ENCODE measurements around the gene NELFA.
"Not testable (repeated sequence)": the region's sequence is repeated elsewhere in the genome, so short reads cannot be mapped to it uniquely, and the experiment has no call there.

The NELFA gene

GRCh38 chr4:2040391-2041238 lies 31.8 kb upstream of the NELFA start:
- no peak for DNase-seq

GRCh38 chr4:2036866-2037265 lies 28.1 kb upstream of the NELFA start:
- no peak for DNase-seq

GRCh38 chr4:2036327-2036726 lies 27.6 kb upstream of the NELFA start:
- no peak for DNase-seq

- DNase-seq: not testable (repeated sequence)
These were observed 22.4 kb upstream of the NELFA start for GRCh38 chr4:2031161-2031560.

- DNase-seq: not testable (repeated sequence)
These were observed 18.3 kb upstream of the NELFA start for GRCh38 chr4:2027120-2027519.

- DNase-seq: no peak
These were observed 17.0 kb upstream of the NELFA start for GRCh38 chr4:2025817-2026216.

GRCh38 chr4:2024683-2025082 lies 15.9 kb upstream of the NELFA start:
- DNase-seq: no peak

- DNase-seq: not testable (repeated sequence)
These were observed 12.7 kb upstream of the NELFA start for GRCh38 chr4:2021358-2022018.

- no peak for DNase-seq
These were observed 6.2 kb upstream of the NELFA start for GRCh38 chr4:2015008-2015407.

- DNase-seq: no peak
These were observed 2.8 kb upstream of the NELFA start for GRCh38 chr4:2011583-2011982.

- DNase-seq: no peak
These were observed 968 bp upstream of the NELFA start for GRCh38 chr4:2009651-2010233.

- no peak for DNase-seq
These were observed 178 bp downstream of the NELFA start for GRCh38 chr4:2008671-2008920.

- no peak for DNase-seq
These were observed 737 bp downstream of the NELFA start for GRCh38 chr4:2007804-2008670.

GRCh38 chr4:2006956-2007653 lies 1.7 kb downstream of the NELFA start:
- no peak for DNase-seq

GRCh38 chr4:2006367-2006766 lies 2.4 kb downstream of the NELFA start:
- DNase-seq: no peak

GRCh38 chr4:2003361-2003760 lies 5.4 kb downstream of the NELFA start:
- DNase-seq: not testable (repeated sequence)

GRCh38 chr4:1999308-1999707 lies 9.5 kb downstream of the NELFA start:
- not testable (repeated sequence) for DNase-seq

GRCh38 chr4:1998296-1998695 lies 10.5 kb downstream of the NELFA start:
- DNase-seq: no peak

GRCh38 chr4:1997712-1998111 lies 11.1 kb downstream of the NELFA start:
- no peak for DNase-seq

GRCh38 chr4:1996866-1997611 lies 11.7 kb downstream of the NELFA start:
- no peak for DNase-seq

GRCh38 chr4:1994938-1995337 lies 13.8 kb downstream of the NELFA start:
- no peak for DNase-seq
